ENCODE measurements around the gene KIF26B. TPM values are rescaled to one million over a fixed set of nuclear protein-coding genes. Genes with fewer than 3 reads are reported as not detected.

KIF26B gene
- total RNA-seq, 1 donor from 2014 or later = 3.4 TPM

GRCh38 chr1:245464290-245464689, 309.5 kb downstream of the KIF26B start:
- peak; percentile 56 for ATAC-seq
- intact Hi-C loops (cut with DNase I) = no loop called here
- Histone ChIP-seq H3K9me3 (no peaks in the 10 kb centered on the region), H3K4me3 (no peak overlapping the region), H3K27ac (no peak overlapping the region), H3K27me3 (no peaks in the 10 kb centered on the region), H3K4me1 (no peaks in the 10 kb centered on the region), H3K36me3 (no peaks in the 10 kb centered on the region)
- DNase-seq = no peak
- TF ChIP-seq CTCF (IDR thresholded peaks at IDR 0.05) = no peak

GRCh38 chr1:245465666-245466065, 310.9 kb downstream of the KIF26B start:
- Histone ChIP-seq H3K27me3 (no peaks in the 10 kb centered on the region), H3K9me3 (no peaks in the 10 kb centered on the region), H3K36me3 (no peaks in the 10 kb centered on the region), H3K27ac (no peak overlapping the region), H3K4me1 (no peaks in the 10 kb centered on the region), H3K4me3 (no peak overlapping the region)
- no peak for DNase-seq
- no peak for TF ChIP-seq CTCF (IDR thresholded peaks at IDR 0.05)
- ATAC-seq = no peak
- intact Hi-C loops (cut with DNase I) = no loop called here

GRCh38 chr1:245466261-245466660, 311.5 kb downstream of the KIF26B start:
- no peaks in the 10 kb centered on the region for H3K9me3 ChIP-seq
- H3K27me3 ChIP-seq = no peaks in the 10 kb centered on the region
- intact Hi-C loops (cut with DNase I) = no loop called here
- H3K4me3 ChIP-seq = no peak overlapping the region
- H3K4me1 ChIP-seq = no peaks in the 10 kb centered on the region
- no peak for TF ChIP-seq CTCF (IDR thresholded peaks at IDR 0.05)
- DNase-seq (no peak), ATAC-seq (no peak)
- H3K36me3 ChIP-seq = no peaks in the 10 kb centered on the region
- no peak overlapping the region for H3K27ac ChIP-seq

GRCh38 chr1:245467804-245468203, 313.0 kb downstream of the KIF26B start:
- Histone ChIP-seq H3K4me1 (no peaks in the 10 kb centered on the region), H3K36me3 (no peaks in the 10 kb centered on the region), H3K9me3 (no peaks in the 10 kb centered on the region), H3K27ac (no peak overlapping the region), H3K27me3 (no peaks in the 10 kb centered on the region), H3K4me3 (no peak overlapping the region)
- no peak for ATAC-seq
- DNase-seq = no peak
- intact Hi-C loops (cut with DNase I) = no loop called here
- no peak for TF ChIP-seq CTCF (IDR thresholded peaks at IDR 0.05)

GRCh38 chr1:245469006-245469405, 314.2 kb downstream of the KIF26B start:
- Histone ChIP-seq H3K4me3 (no peak overlapping the region), H3K36me3 (no peaks in the 10 kb centered on the region), H3K27me3 (no peaks in the 10 kb centered on the region), H3K9me3 (no peaks in the 10 kb centered on the region), H3K4me1 (no peaks in the 10 kb centered on the region), H3K27ac (no peak overlapping the region)
- intact Hi-C loops (cut with DNase I) = no loop called here
- ATAC-seq = no peak
- DNase-seq = no peak
- TF ChIP-seq CTCF (IDR thresholded peaks at IDR 0.05) = no peak

- Histone ChIP-seq H3K27me3 (no peaks in the 10 kb centered on the region), H3K27ac (no peak overlapping the region), H3K36me3 (no peaks in the 10 kb centered on the region), H3K4me3 (no peak overlapping the region), H3K9me3 (no peaks in the 10 kb centered on the region), H3K4me1 (no peaks in the 10 kb centered on the region)
- intact Hi-C loops (cut with DNase I) = no loop called here
- ATAC-seq = no peak
- no peak for TF ChIP-seq CTCF (IDR thresholded peaks at IDR 0.05)
- no peak for DNase-seq
Measured at GRCh38 chr1:245469734-245470133, 314.9 kb downstream of the KIF26B start.

All from upper lobe of right lung (tissue), 1 donor.